HepG2 (cell line): Measurements from ENCODE around the gene ENG. TPM values are rescaled to one million over a fixed set of nuclear protein-coding genes. Genes with fewer than 3 reads are reported as not detected.

Experiments
- MAFG ChIP-seq: sonication (generic); formaldehyde crosslinking; IDR thresholded peaks from 2 replicates; pipeline ENCODE4 v1.5.1; 2020; ENCODE audit warnings: mild to moderate bottlenecking, missing genetic modification reagents
- NFATC3 ChIP-seq: sonication (generic); formaldehyde crosslinking; IDR thresholded peaks from 2 replicates; pipeline ENCODE4 v1.5.1; 2020; ENCODE audit warnings: mild to moderate bottlenecking, missing genetic modification reagents
- NPAS2 ChIP-seq: sonication (generic); formaldehyde crosslinking; IDR thresholded peaks from 2 replicates; pipeline ENCODE4 v1.8.0; 2022; ENCODE audit warnings: mild to moderate bottlenecking, missing genetic modification reagents, borderline replicate concordance
- PPARG ChIP-seq: conservative IDR thresholded peaks from 2 replicates; pipeline ENCODE4 v1.6.1; 2016; ENCODE audit warnings: missing biosample characterization, missing genetic modification reagents
- ZFP36 ChIP-seq: fragments of 150-350 bp; IDR thresholded peaks from 2 replicates; pipeline ENCODE4 v1.6.1; 2018; ENCODE audit warnings: borderline replicate concordance, low read length, low read depth; ENCODE audit not compliant: partially characterized antibody
- ZNF20 ChIP-seq: sonication (generic); formaldehyde crosslinking; IDR thresholded peaks from 2 replicates; pipeline ENCODE4 v1.4.0; 2020; ENCODE audit warnings: mild to moderate bottlenecking, moderate library complexity, missing genetic modification reagents
- polyA plus RNA-seq, 8 experiments: library from polyadenylated mRNA; depleted of rRNA in 3 of 8; stranded (reverse) in 7 of 8; unstranded in 1 of 8; fragments of >200 nt; fragmentation: Illumina TruSeq in 4 of 8; extraction: Trizol in 4 of 8; gene quantifications; 2 replicates each; pipeline versions ENCODE4 v1.2.1 to v1.2.3, GENCODE V29; 2011 to 2016; ENCODE audit warnings: low read depth in 4 of 8, missing spikeins in 1 of 8, mixed read lengths in 1 of 8; ENCODE audit not compliant: insufficient read depth in 1 of 8
- total RNA-seq, 5 experiments: library from RNA; depleted of rRNA; stranded (reverse); fragments of >200 nt; fragmentation: Illumina TruSeq; extraction: Trizol; gene quantifications; 2 replicates each; pipeline ENCODE4 v1.2.3, GENCODE V29; 2016; ENCODE audit warnings: low read depth in 1 of 5
- TF ChIP-seq, protein P1 (sequence below): sonication (generic); formaldehyde crosslinking; IDR thresholded peaks from 2 replicates; pipeline ENCODE4 v1.5.1; 2020; ENCODE audit warnings: mild to moderate bottlenecking, moderate library complexity, missing genetic modification reagents
- TF ChIP-seq, protein P2 (sequence below): sonication (generic); formaldehyde crosslinking; conservative IDR thresholded peaks from 2 replicates; pipeline ENCODE4 v1.4.0; 2020; ENCODE audit warnings: missing genetic modification reagents
- TF ChIP-seq, protein P3 (sequence below): sonication (generic); formaldehyde crosslinking; IDR thresholded peaks from 2 replicates; pipeline ENCODE4 v1.9.0; 2022; ENCODE audit warnings: low read depth, missing genetic modification reagents
- TF ChIP-seq, protein P4 (sequence below): sonication (generic); formaldehyde crosslinking; IDR thresholded peaks from 2 replicates; pipeline ENCODE4 v1.9.0; 2021; ENCODE audit warnings: missing genetic modification reagents, borderline replicate concordance
- TF ChIP-seq, protein P5 (sequence below): sonication (generic); formaldehyde crosslinking; IDR thresholded peaks from 2 replicates; pipeline ENCODE4 v1.4.0; 2020; ENCODE audit warnings: missing genetic modification reagents
- TF ChIP-seq, protein P6 (sequence below): sonication (generic); formaldehyde crosslinking; IDR thresholded peaks from 2 replicates; pipeline ENCODE4 v1.4.0; 2020; ENCODE audit warnings: missing genetic modification reagents
- TF ChIP-seq, protein P7 (sequence below): sonication (generic); formaldehyde crosslinking; IDR thresholded peaks from 2 replicates; pipeline ENCODE4 v1.5.0; 2020; ENCODE audit warnings: missing genetic modification reagents

ENG gene
- total and polyA plus RNA-seq, 2 of the 13 experiments (the other 11 are each of a cell fraction or from before 2014, with no cell fraction given), result 0.02 to 1.1 TPM

DNA sequence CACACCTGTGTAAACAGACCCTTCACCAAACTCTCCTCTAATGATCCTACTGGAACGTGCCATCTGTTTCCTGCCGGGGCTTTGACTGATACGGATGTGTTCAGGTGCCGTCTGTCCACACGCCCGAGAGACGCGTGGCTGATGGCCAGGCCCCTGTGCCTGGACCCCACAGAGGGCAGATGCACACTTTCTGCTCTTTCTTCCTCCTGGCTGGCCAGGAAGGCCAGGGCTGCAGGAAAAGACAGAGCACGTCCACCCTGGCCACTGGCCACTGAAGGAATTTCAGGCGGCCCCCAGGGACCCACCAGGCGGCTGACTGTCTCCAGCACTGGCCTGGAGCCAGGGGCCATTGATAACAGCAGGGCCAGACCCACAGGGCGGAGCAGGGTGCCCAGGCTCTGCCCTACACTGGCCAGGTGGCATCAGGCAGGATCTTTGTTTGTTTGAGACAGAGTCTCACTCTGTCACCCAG, 3.6 kb upstream of the ENG start (continued):
- TF ChIP-seq PPARG (no peak), MAFG (CRISPR knock-in tag) (no peak), NFATC3 (no peak), ZFP36 (no peak), NPAS2 (CRISPR knock-in tag) (no peak), ZNF20 (CRISPR knock-in tag) (no peak)
- TF ChIP-seq, protein P1, sequence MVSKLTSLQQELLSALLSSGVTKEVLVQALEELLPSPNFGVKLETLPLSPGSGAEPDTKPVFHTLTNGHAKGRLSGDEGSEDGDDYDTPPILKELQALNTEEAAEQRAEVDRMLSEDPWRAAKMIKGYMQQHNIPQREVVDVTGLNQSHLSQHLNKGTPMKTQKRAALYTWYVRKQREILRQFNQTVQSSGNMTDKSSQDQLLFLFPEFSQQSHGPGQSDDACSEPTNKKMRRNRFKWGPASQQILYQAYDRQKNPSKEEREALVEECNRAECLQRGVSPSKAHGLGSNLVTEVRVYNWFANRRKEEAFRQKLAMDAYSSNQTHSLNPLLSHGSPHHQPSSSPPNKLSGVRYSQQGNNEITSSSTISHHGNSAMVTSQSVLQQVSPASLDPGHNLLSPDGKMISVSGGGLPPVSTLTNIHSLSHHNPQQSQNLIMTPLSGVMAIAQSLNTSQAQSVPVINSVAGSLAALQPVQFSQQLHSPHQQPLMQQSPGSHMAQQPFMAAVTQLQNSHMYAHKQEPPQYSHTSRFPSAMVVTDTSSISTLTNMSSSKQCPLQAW, result no peak
- TF ChIP-seq, protein P2, sequence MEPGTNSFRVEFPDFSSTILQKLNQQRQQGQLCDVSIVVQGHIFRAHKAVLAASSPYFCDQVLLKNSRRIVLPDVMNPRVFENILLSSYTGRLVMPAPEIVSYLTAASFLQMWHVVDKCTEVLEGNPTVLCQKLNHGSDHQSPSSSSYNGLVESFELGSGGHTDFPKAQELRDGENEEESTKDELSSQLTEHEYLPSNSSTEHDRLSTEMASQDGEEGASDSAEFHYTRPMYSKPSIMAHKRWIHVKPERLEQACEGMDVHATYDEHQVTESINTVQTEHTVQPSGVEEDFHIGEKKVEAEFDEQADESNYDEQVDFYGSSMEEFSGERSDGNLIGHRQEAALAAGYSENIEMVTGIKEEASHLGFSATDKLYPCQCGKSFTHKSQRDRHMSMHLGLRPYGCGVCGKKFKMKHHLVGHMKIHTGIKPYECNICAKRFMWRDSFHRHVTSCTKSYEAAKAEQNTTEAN, result no peak
- TF ChIP-seq, protein P3, sequence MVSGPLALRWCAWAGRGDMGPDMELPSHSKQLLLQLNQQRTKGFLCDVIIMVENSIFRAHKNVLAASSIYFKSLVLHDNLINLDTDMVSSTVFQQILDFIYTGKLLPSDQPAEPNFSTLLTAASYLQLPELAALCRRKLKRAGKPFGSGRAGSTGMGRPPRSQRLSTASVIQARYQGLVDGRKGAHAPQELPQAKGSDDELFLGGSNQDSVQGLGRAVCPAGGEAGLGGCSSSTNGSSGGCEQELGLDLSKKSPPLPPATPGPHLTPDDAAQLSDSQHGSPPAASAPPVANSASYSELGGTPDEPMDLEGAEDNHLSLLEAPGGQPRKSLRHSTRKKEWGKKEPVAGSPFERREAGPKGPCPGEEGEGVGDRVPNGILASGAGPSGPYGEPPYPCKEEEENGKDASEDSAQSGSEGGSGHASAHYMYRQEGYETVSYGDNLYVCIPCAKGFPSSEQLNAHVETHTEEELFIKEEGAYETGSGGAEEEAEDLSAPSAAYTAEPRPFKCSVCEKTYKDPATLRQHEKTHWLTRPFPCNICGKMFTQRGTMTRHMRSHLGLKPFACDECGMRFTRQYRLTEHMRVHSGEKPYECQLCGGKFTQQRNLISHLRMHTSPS (CRISPR knock-in tag), result peak; percentile 57; the same call in 1 of the 2 replicates
- TF ChIP-seq, protein P4, sequence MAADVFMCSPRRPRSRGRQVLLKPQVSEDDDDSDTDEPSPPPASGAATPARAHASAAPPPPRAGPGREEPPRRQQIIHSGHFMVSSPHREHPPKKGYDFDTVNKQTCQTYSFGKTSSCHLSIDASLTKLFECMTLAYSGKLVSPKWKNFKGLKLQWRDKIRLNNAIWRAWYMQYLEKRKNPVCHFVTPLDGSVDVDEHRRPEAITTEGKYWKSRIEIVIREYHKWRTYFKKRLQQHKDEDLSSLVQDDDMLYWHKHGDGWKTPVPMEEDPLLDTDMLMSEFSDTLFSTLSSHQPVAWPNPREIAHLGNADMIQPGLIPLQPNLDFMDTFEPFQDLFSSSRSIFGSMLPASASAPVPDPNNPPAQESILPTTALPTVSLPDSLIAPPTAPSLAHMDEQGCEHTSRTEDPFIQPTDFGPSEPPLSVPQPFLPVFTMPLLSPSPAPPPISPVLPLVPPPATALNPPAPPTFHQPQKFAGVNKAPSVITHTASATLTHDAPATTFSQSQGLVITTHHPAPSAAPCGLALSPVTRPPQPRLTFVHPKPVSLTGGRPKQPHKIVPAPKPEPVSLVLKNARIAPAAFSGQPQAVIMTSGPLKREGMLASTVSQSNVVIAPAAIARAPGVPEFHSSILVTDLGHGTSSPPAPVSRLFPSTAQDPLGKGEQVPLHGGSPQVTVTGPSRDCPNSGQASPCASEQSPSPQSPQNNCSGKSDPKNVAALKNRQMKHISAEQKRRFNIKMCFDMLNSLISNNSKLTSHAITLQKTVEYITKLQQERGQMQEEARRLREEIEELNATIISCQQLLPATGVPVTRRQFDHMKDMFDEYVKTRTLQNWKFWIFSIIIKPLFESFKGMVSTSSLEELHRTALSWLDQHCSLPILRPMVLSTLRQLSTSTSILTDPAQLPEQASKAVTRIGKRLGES, result no peak
- TF ChIP-seq, protein P5, sequence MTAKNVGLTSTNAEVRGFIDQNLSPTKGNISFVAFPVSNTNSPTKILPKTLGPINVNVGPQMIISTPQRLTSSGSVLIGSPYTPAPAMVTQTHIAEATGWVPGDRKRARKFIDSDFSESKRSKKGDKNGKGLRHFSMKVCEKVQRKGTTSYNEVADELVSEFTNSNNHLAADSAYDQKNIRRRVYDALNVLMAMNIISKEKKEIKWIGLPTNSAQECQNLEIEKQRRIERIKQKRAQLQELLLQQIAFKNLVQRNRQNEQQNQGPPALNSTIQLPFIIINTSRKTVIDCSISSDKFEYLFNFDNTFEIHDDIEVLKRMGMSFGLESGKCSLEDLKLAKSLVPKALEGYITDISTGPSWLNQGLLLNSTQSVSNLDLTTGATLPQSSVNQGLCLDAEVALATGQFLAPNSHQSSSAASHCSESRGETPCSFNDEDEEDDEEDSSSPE, result no peak
- TF ChIP-seq, protein P6, sequence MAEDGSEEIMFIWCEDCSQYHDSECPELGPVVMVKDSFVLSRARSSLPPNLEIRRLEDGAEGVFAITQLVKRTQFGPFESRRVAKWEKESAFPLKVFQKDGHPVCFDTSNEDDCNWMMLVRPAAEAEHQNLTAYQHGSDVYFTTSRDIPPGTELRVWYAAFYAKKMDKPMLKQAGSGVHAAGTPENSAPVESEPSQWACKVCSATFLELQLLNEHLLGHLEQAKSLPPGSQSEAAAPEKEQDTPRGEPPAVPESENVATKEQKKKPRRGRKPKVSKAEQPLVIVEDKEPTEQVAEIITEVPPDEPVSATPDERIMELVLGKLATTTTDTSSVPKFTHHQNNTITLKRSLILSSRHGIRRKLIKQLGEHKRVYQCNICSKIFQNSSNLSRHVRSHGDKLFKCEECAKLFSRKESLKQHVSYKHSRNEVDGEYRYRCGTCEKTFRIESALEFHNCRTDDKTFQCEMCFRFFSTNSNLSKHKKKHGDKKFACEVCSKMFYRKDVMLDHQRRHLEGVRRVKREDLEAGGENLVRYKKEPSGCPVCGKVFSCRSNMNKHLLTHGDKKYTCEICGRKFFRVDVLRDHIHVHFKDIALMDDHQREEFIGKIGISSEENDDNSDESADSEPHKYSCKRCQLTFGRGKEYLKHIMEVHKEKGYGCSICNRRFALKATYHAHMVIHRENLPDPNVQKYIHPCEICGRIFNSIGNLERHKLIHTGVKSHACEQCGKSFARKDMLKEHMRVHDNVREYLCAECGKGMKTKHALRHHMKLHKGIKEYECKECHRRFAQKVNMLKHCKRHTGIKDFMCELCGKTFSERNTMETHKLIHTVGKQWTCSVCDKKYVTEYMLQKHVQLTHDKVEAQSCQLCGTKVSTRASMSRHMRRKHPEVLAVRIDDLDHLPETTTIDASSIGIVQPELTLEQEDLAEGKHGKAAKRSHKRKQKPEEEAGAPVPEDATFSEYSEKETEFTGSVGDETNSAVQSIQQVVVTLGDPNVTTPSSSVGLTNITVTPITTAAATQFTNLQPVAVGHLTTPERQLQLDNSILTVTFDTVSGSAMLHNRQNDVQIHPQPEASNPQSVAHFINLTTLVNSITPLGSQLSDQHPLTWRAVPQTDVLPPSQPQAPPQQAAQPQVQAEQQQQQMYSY (CRISPR knock-in tag), result no peak
- TF ChIP-seq, protein P7, sequence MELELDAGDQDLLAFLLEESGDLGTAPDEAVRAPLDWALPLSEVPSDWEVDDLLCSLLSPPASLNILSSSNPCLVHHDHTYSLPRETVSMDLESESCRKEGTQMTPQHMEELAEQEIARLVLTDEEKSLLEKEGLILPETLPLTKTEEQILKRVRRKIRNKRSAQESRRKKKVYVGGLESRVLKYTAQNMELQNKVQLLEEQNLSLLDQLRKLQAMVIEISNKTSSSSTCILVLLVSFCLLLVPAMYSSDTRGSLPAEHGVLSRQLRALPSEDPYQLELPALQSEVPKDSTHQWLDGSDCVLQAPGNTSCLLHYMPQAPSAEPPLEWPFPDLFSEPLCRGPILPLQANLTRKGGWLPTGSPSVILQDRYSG (CRISPR knock-in tag), result no peak
